KMS-11 (cell line): ENCODE data around the gene RBM23.
"Not testable (repeated sequence)": the region's sequence is repeated elsewhere in the genome, so short reads cannot be mapped to it uniquely, and the experiment has no call there.

Experiments
- H2AFZ ChIP-seq: fragments of 200-600 bp; sonication (generic); 2 replicates; pipeline ENCODE4 v1.6.1; 2016; ENCODE audit warnings: antibody characterized with exemption, mixed run types, low read depth
- H3K27ac ChIP-seq: fragments of 200-600 bp; sonication (generic); 2 replicates; pipeline ENCODE4 v1.6.1; 2016; ENCODE audit warnings: mild to moderate bottlenecking, mixed run types
- H3K27me3 ChIP-seq: fragments of 200-600 bp; sonication (generic); 2 replicates; pipeline ENCODE4 v1.6.1; 2017; ENCODE audit warnings: mild to moderate bottlenecking, low read depth, mixed run types, moderate library complexity; ENCODE audit not compliant: insufficient read depth
- H3K36me3 ChIP-seq: fragments of 200-600 bp; sonication (generic); 2 replicates; pipeline ENCODE4 v1.6.1; 2017; ENCODE audit warnings: mild to moderate bottlenecking, mixed run types; ENCODE audit not compliant: insufficient read depth
- H3K4me1 ChIP-seq: fragments of 200-600 bp; sonication (generic); 2 replicates; pipeline ENCODE4 v1.6.1; 2016; ENCODE audit warnings: mild to moderate bottlenecking, low read depth, mixed run types; ENCODE audit not compliant: poor library complexity, severe bottlenecking
- H3K4me2 ChIP-seq: fragments of 200-600 bp; sonication (generic); 2 replicates; pipeline ENCODE4 v1.7.0; 2016; ENCODE audit warnings: mild to moderate bottlenecking, mixed run types
- H3K4me3 ChIP-seq: fragments of 200-600 bp; sonication (generic); IDR thresholded peaks from 2 replicates; pipeline ENCODE4 v1.6.1; 2017; ENCODE audit warnings: low read depth, low read length, mixed read lengths; ENCODE audit not compliant: insufficient read depth
- H3K79me2 ChIP-seq: fragments of 200-600 bp; sonication (generic); 2 replicates; pipeline ENCODE4 v1.6.1; 2016; ENCODE audit warnings: low read depth, mixed run types; ENCODE audit not compliant: insufficient read depth
- H3K9ac ChIP-seq: fragments of 200-600 bp; sonication (generic); 2 replicates; pipeline ENCODE4 v1.6.1; 2016; ENCODE audit warnings: mild to moderate bottlenecking, mixed run types
- H4K20me1 ChIP-seq: fragments of 200-600 bp; sonication (generic); 2 replicates; pipeline ENCODE4 v1.6.1; 2016; ENCODE audit warnings: mild to moderate bottlenecking, mixed run types; ENCODE audit not compliant: insufficient read depth
- CTCF ChIP-seq: fragments of 200-600 bp; sonication (generic); conservative IDR thresholded peaks from 2 replicates; pipeline ENCODE4 v1.6.1; 2017; ENCODE audit warnings: low read depth, mild to moderate bottlenecking, antibody characterized with exemption, low read length, moderate library complexity, mixed read lengths

RBM23 gene

GRCh38 chr14:22852940-22853767 lies 65.8 kb downstream of the RBM23 start:
- peak overlapping the region; percentile 89 for H3K9ac ChIP-seq
- peak overlapping the region; percentile 96 for H2AFZ ChIP-seq
- H3K4me1 ChIP-seq: peaks cover 20% of the 10 kb centered on the region
- TF ChIP-seq CTCF: peak; percentile 94
- H3K27me3 ChIP-seq: no peaks in the 10 kb centered on the region
- peak overlapping the region; percentile 77 for H3K27ac ChIP-seq
- no peaks in the 10 kb centered on the region for H3K79me2 ChIP-seq
- no peaks in the 10 kb centered on the region for H3K36me3 ChIP-seq
- peak overlapping the region; percentile 92 for H3K4me2 ChIP-seq
- no peaks in the 10 kb centered on the region for H4K20me1 ChIP-seq
- H3K4me3 ChIP-seq: no peak overlapping the region

DNA sequence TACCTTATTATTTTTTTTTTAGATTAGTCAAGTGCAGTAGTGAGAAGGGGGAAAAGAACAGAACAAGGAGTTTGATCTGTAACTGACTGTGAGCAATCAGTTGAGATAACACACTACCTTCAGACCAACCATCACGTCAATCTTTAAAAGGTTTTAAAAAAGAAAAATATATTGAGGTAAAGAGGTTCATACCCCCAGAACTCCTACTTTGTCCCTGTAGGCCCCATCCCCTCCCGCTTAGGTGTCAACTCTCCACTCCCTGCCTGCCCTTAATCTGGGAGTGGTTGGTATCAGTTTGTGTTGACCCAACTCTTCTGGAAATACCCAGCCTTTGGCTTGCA lies 66.4 kb downstream of the RBM23 start:
- Histone ChIP-seq H2AFZ (peak overlapping the region; percentile 96), H3K79me2 (no peaks in the 10 kb centered on the region), H4K20me1 (no peaks in the 10 kb centered on the region), H3K9ac (peak overlapping the region; percentile 89; the same call in 1 of the 2 replicates), H3K4me1 (peaks cover 18% of the 10 kb centered on the region), H3K27me3 (no peaks in the 10 kb centered on the region), H3K4me3 (no peak overlapping the region), H3K36me3 (no peaks in the 10 kb centered on the region), H3K4me2 (peak overlapping the region; percentile 92), H3K27ac (peak overlapping the region; percentile 77)
- no peak for TF ChIP-seq CTCF

- H3K36me3 ChIP-seq, H4K20me1 ChIP-seq, H3K27me3 ChIP-seq, H3K9ac ChIP-seq, H2AFZ ChIP-seq, H3K4me3 ChIP-seq, H3K79me2 ChIP-seq, H3K4me2 ChIP-seq: not testable (repeated sequence)
- H3K27ac ChIP-seq: peak overlapping the region; percentile 77; the same call in 1 of the 2 replicates
- peaks cover 18% of the 10 kb centered on the region for H3K4me1 ChIP-seq
Measured at GRCh38 chr14:22852178-22852577, 66.8 kb downstream of the RBM23 start.

DNA sequence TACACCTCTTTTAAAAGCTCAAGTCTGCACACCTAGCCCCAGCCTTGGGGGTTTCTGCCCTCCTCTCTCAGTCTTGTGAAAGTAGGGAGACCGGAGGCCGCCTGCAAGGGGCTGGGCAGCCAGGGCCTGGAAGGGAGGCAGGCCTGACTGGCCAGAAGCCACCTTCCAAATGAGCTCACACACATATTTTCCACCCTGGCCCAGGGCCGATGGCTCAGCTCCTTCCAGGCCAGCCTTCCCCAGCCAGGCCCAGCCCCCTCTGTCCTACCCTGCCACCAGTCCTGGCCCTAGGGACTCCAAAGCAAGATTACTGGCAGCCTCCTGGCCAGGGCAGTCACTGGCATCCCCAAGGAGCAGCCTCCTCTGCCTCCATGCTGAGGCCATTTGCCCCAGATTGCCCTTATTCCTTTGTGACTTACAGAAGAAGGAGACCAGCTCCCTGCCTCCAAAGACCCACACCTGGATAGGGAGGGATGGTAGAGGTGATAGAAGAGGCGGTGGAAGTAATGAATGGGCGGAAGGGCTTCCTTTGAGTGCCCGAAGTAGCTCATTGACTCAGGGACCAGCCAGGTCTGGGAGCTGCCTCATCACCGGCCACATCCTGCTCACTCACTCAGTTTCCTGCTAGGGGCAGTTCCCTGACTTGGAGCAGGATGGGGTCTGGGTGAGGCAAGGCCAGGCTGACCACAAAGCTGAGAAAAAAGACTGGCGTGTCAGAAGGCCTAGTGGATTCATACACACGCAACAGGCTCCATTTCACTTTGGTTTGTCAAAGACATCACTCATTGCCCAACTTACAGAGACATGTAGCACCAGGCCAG lies 67.8 kb downstream of the RBM23 start:
- peaks cover 24% of the 10 kb centered on the region for H3K4me1 ChIP-seq
- H3K4me2 ChIP-seq: no peak overlapping the region
- H3K4me3 ChIP-seq: no peak overlapping the region
- H3K27me3 ChIP-seq: no peaks in the 10 kb centered on the region
- no peaks in the 10 kb centered on the region for H3K79me2 ChIP-seq
- no peak overlapping the region for H3K27ac ChIP-seq
- H2AFZ ChIP-seq: no peak overlapping the region
- H3K9ac ChIP-seq: no peak overlapping the region
- no peaks in the 10 kb centered on the region for H4K20me1 ChIP-seq
- no peaks in the 10 kb centered on the region for H3K36me3 ChIP-seq
- TF ChIP-seq CTCF: no peak
